H1 (cell line): ENCODE data around the gene PCIF1. TPM values are rescaled to one million over a fixed set of nuclear protein-coding genes. Genes with fewer than 3 reads are reported as not detected.

ENCODE experiments used
- CTCF ChIA-PET: fragments of 300-600 bp; sonication (Branson Sonifier 250); formaldehyde crosslinking; loops from one replicate; lab custom pipeline; 2021; ENCODE audit not compliant: partially characterized antibody; lab: Charles Lee
- POLR2A ChIA-PET: fragments of 300-600 bp; sonication (Branson Sonifier 250); formaldehyde crosslinking; loops from one replicate; lab custom pipeline; 2021; ENCODE audit warnings: inconsistent platforms; ENCODE audit not compliant: partially characterized antibody; lab: Charles Lee
- DNase-seq, 2 experiments: peaks; one replicate each; pipeline versions ENCODE4 v3.0.0 to v3.0.0-alpha.2; 2010 to 2022; ENCODE audit warnings: low spot score in 2 of 2, low read depth in 1 of 2, mixed read lengths in 1 of 2
- FAIRE-seq: peaks from 2 replicates; lab custom pipeline; 2011; peaks lifted over from hg19 to GRCh38; lab: Jason Lieb, UNC
- H2AFZ ChIP-seq: 2 replicates; pipeline ENCODE4 v1.8.1; 2012; ENCODE audit warnings: low read length, inconsistent platforms
- H2AK5ac ChIP-seq: 2 replicates; pipeline ENCODE4 v1.6.1; 2013; ENCODE audit warnings: low read depth, low read length
- H2BK120ac ChIP-seq: replicated peaks from 2 replicates; pipeline ENCODE3; 2013; ENCODE audit warnings: low read depth, low read length, inconsistent platforms
- H2BK12ac ChIP-seq: 2 replicates; pipeline ENCODE4 v1.6.1; 2013; ENCODE audit warnings: low read depth, low read length
- H2BK15ac ChIP-seq: 2 replicates; pipeline ENCODE4 v1.6.1; 2013; ENCODE audit warnings: low read length
- H2BK20ac ChIP-seq: 2 replicates; pipeline ENCODE4 v1.6.1; 2013; ENCODE audit warnings: low read length
- H2BK5ac ChIP-seq: 2 replicates; pipeline ENCODE4 v1.6.1; 2013; ENCODE audit warnings: low read depth, low read length
- H3K14ac ChIP-seq: 2 replicates; pipeline ENCODE4 v1.6.1; 2013; ENCODE audit warnings: inconsistent platforms; ENCODE audit not compliant: insufficient read length
- H3K18ac ChIP-seq: 2 replicates; pipeline ENCODE4 v1.6.1; 2013; ENCODE audit warnings: low read length; ENCODE audit errors: extremely low read depth
- H3K23ac ChIP-seq: 2 replicates; pipeline ENCODE4 v1.6.1; 2013; ENCODE audit warnings: inconsistent platforms; ENCODE audit not compliant: insufficient read length
- H3K23me2 ChIP-seq: 2 replicates; pipeline ENCODE4 v1.6.1; 2013; ENCODE audit warnings: low read depth, low read length
- H3K27ac ChIP-seq: 2 replicates; pipeline ENCODE4 v1.6.1; 2011; ENCODE audit warnings: low read depth, low read length, inconsistent platforms
- H3K27me3 ChIP-seq, 4 experiments: replicated peaks in 1 of 4; 1 replicate in 1 of 4; 2 replicates in 3 of 4; pipeline versions ENCODE4 v1.6.1 to v1.8.1; 2011 to 2013; ENCODE audit warnings: low read length in 3 of 4, mild to moderate bottlenecking in 3 of 4, inconsistent platforms in 2 of 4, mixed read lengths in 2 of 4, moderate library complexity in 1 of 4; ENCODE audit not compliant: control insufficient read depth in 3 of 4, insufficient read depth in 3 of 4; ENCODE audit errors: extremely low read depth in 1 of 4
- H3K36me3 ChIP-seq, 4 experiments: 2 replicates each; pipeline versions ENCODE4 v1.6.1 to v1.8.1; 2011 to 2013; ENCODE audit warnings: mild to moderate bottlenecking in 4 of 4, low read length in 3 of 4, moderate library complexity in 2 of 4, control low read depth in 1 of 4, inconsistent platforms in 1 of 4; ENCODE audit not compliant: insufficient read depth in 4 of 4, control insufficient read depth in 2 of 4
- H3K4ac ChIP-seq: replicated peaks from 2 replicates; pipeline ENCODE3; 2013; ENCODE audit warnings: low read length, low read depth, mixed read lengths, inconsistent platforms; ENCODE audit not compliant: insufficient read length
- H3K4me1 ChIP-seq, 4 experiments: replicated peaks in 1 of 4; 1 replicate in 1 of 4; 2 replicates in 3 of 4; pipeline versions ENCODE4 v1.6.1 to v1.8.1; 2011 to 2013; ENCODE audit warnings: low read length in 3 of 4, inconsistent platforms in 2 of 4, mixed read lengths in 1 of 4; ENCODE audit not compliant: insufficient read depth in 4 of 4, control insufficient read depth in 3 of 4
- H3K4me2 ChIP-seq, 2 experiments: 2 replicates each; pipeline versions ENCODE4 v1.6.1 to v1.8.1; 2011 to 2013; ENCODE audit warnings: low read depth in 2 of 2, low read length in 2 of 2, control low read depth in 1 of 2, inconsistent platforms in 1 of 2, mild to moderate bottlenecking in 1 of 2; ENCODE audit not compliant: insufficient read depth in 1 of 2
- H3K4me3 ChIP-seq, 4 experiments: fragments of 200-600, 300-600 bp in 1 of 4; sonication (generic), shearing (Covaris generic), sonication (Bioruptor Twin) in 1 of 4; 2 replicates each; pipeline versions ENCODE4 v1.5.1 to v1.8.1; 2011 to 2016; ENCODE audit warnings: low read length in 4 of 4, low read depth in 3 of 4, control low read depth in 2 of 4, inconsistent platforms in 2 of 4, mild to moderate bottlenecking in 2 of 4, mixed read lengths in 1 of 4, moderate library complexity in 1 of 4; ENCODE audit not compliant: insufficient read depth in 2 of 4; ENCODE audit errors: extremely low read depth in 1 of 4
- H3K56ac ChIP-seq: replicated peaks from 2 replicates; pipeline ENCODE3; 2013; ENCODE audit warnings: low read depth, mild to moderate bottlenecking, mixed read lengths, low read length, inconsistent platforms; ENCODE audit not compliant: insufficient read length
- H3K79me1 ChIP-seq: 2 replicates; pipeline ENCODE4 v1.6.1; 2013; ENCODE audit warnings: low read depth, low read length, control low read depth
- H3K79me2 ChIP-seq, 2 experiments: 2 replicates each; pipeline versions ENCODE4 v1.6.1 to v1.8.1; 2012 to 2013; ENCODE audit warnings: low read length in 2 of 2, mild to moderate bottlenecking in 2 of 2, inconsistent platforms in 1 of 2; ENCODE audit not compliant: insufficient read depth in 2 of 2, control insufficient read depth in 1 of 2
- H3K9ac ChIP-seq, 4 experiments: replicated peaks in 1 of 4; 1 replicate in 1 of 4; 2 replicates in 3 of 4; pipeline versions ENCODE4 v1.6.1 to v1.8.1; 2011 to 2013; ENCODE audit warnings: low read depth in 3 of 4, low read length in 3 of 4, control low read depth in 2 of 4, mild to moderate bottlenecking in 2 of 4, moderate library complexity in 2 of 4, inconsistent platforms in 1 of 4; ENCODE audit errors: extremely low read depth in 1 of 4
- H3K9me3 ChIP-seq, 2 experiments: 2 replicates each; pipeline versions ENCODE4 v1.6.1 to v1.8.1; 2012 to 2013; ENCODE audit warnings: mild to moderate bottlenecking in 2 of 2, moderate library complexity in 2 of 2, control low read depth in 1 of 2, inconsistent platforms in 1 of 2, low read depth in 1 of 2, low read length in 1 of 2, mixed read lengths in 1 of 2; ENCODE audit not compliant: insufficient read depth in 2 of 2
- H4K20me1 ChIP-seq, 2 experiments: replicated peaks in 1 of 2; 2 replicates each; pipeline versions ENCODE3 to v1.8.1; 2011 to 2013; ENCODE audit warnings: inconsistent platforms in 2 of 2, low read length in 2 of 2, mild to moderate bottlenecking in 1 of 2; ENCODE audit not compliant: insufficient read depth in 2 of 2, control insufficient read depth in 1 of 2
- H4K5ac ChIP-seq: 2 replicates; pipeline ENCODE4 v1.6.1; 2013; ENCODE audit warnings: low read length, low read depth, mixed read lengths, inconsistent platforms; ENCODE audit not compliant: insufficient read length
- H4K8ac ChIP-seq: 2 replicates; pipeline ENCODE4 v1.8.0; 2013; ENCODE audit warnings: mild to moderate bottlenecking, moderate library complexity, low read length, inconsistent platforms; ENCODE audit not compliant: insufficient read depth; ENCODE audit errors: extremely low read depth
- H4K91ac ChIP-seq: replicated peaks from 2 replicates; pipeline ENCODE3; 2013; ENCODE audit warnings: low read length, mixed read lengths, inconsistent platforms; ENCODE audit not compliant: insufficient read length
- ASH2L ChIP-seq: fragments of 200-600, 300-600 bp; sonication (generic); IDR thresholded peaks from one replicate; pipeline ENCODE4 v1.7.1; 2017; ENCODE audit warnings: low read length
- ATF2 ChIP-seq: IDR thresholded peaks from 2 replicates; pipeline ENCODE4 v1.6.1; 2012; ENCODE audit warnings: low read length, inconsistent platforms
- CREB1 ChIP-seq: IDR thresholded peaks from 2 replicates; pipeline ENCODE4 v1.6.1; 2012; ENCODE audit warnings: inconsistent platforms
- HDAC6 ChIP-seq: IDR thresholded peaks from one replicate; pipeline ENCODE4 v1.7.1; 2012; ENCODE audit warnings: low read depth, mild to moderate bottlenecking, inconsistent platforms, low read length, moderate library complexity
- KDM1A ChIP-seq: fragments of 200-600, 300-600 bp; sonication (generic); IDR thresholded peaks from 2 replicates; pipeline ENCODE4 v1.7.1; 2016; ENCODE audit warnings: mild to moderate bottlenecking, low read length, borderline replicate concordance
- RAD21 ChIP-seq, 2 experiments: IDR thresholded peaks in 1 of 2; conservative IDR thresholded peaks in 1 of 2; 2 replicates each; pipeline ENCODE4 v1.6.1; 2011; ENCODE audit warnings: low read depth in 2 of 2, low read length in 2 of 2, improper control_type of control experiment in 1 of 2, inconsistent platforms in 1 of 2, mild to moderate bottlenecking in 1 of 2, moderate library complexity in 1 of 2
- RBBP5 ChIP-seq: IDR thresholded peaks from 2 replicates; pipeline ENCODE4 v1.7.1; 2012; ENCODE audit warnings: low read depth, mild to moderate bottlenecking, inconsistent platforms, low read length, moderate library complexity, borderline replicate concordance
- SAP30 ChIP-seq: fragments of 300-600 bp; sonication (generic); IDR thresholded peaks from 2 replicates; pipeline ENCODE4 v1.7.1; 2012; ENCODE audit warnings: low read length, moderate library complexity, mild to moderate bottlenecking, inconsistent platforms; ENCODE audit not compliant: insufficient read depth, insufficient replicate concordance
- SP2 ChIP-seq: IDR thresholded peaks from 2 replicates; pipeline ENCODE4 v1.6.1; 2012; ENCODE audit warnings: mild to moderate bottlenecking, low read length, inconsistent platforms
- SP4 ChIP-seq: IDR thresholded peaks from 2 replicates; pipeline ENCODE4 v1.6.1; 2012; ENCODE audit warnings: low read length, inconsistent platforms
- SRF ChIP-seq: IDR thresholded peaks from 2 replicates; pipeline ENCODE4 v1.6.1; 2011; ENCODE audit warnings: mild to moderate bottlenecking, low read depth, low read length, moderate library complexity
- YY1 ChIP-seq: IDR thresholded peaks from 2 replicates; pipeline ENCODE4 v1.6.1; 2011; ENCODE audit warnings: low read depth, mild to moderate bottlenecking, low read length
- ZNF274 ChIP-seq: IDR thresholded peaks from 2 replicates; pipeline ENCODE4 v1.7.0; 2012; ENCODE audit warnings: low read length, borderline replicate concordance; ENCODE audit errors: extremely low read depth
- WGBS, 2 experiments: shearing (Covaris generic) in 1 of 2; methylation state at CpG; one replicate each; pipeline versions ENCODE4 v1.1.6 to v1.1.7; 2013 to 2015; ENCODE audit warnings: low lambda C conversion rate in 2 of 2, mixed read lengths in 2 of 2, inconsistent platforms in 1 of 2, low coverage in 1 of 2, missing lambda C conversion rate in 1 of 2; ENCODE audit not compliant: insufficient replicate concordance in 2 of 2, insufficient coverage in 1 of 2, insufficient read length in 1 of 2; ENCODE audit errors: extremely low coverage in 1 of 2, missing lambda C conversion rate in 1 of 2; 5-methylcytosine and 5-hydroxymethylcytosine counted together
- polyA plus RNA-seq, 7 experiments: library from polyadenylated mRNA; depleted of rRNA in 3 of 7; stranded (reverse) in 5 of 7; unstranded in 2 of 7; fragments of >200 nt in 5 of 7; fragments of 200-250 nt in 2 of 7; gene quantifications; 1 replicate in 5 of 7; 2 replicates in 1 of 7; 4 replicates in 1 of 7; pipeline versions ENCODE4 v1.2.1 to v1.2.3, GENCODE V29; 2011 to 2013; ENCODE audit warnings: missing spikeins in 2 of 7, mixed read lengths in 2 of 7
- total RNA-seq: library from RNA; stranded (reverse); fragmentation: NEBNext Ultra II Directional; extraction: Animal tissue kit (Norgen Biotek cat#: 25700); gene quantifications from 2 replicates; pipeline ENCODE4 v1.2.1, GENCODE V29; 2021

The PCIF1 gene
- total and polyA plus RNA-seq, 2 of the 8 experiments (the other 6 are each of a cell fraction or from before 2014, with no cell fraction given) = 30.3 to 30.6 TPM

GRCh38 chr20:45959126-45959525 lies 24.6 kb downstream of the PCIF1 start:
- Histone ChIP-seq H3K79me2 (no peaks in the 10 kb centered on the region), H3K4me2 (no peak overlapping the region), H3K9me3 (no peaks in the 10 kb centered on the region), H2BK15ac (no peak overlapping the region), H3K27me3 (no peaks in the 10 kb centered on the region), H3K4me3 (no peak overlapping the region), H3K4ac (no peak overlapping the region), H3K79me1 (no peaks in the 10 kb centered on the region), H2BK5ac (0 out of 2 replicates have a peak overlapping the region, but pooled peaks have one; percentile 35), H2BK120ac (no peak overlapping the region), H2AK5ac (no peak overlapping the region), H2AFZ (no peak overlapping the region), H4K8ac (no peak overlapping the region), H3K36me3 (peaks cover 13 to 42% (median 28%) of the 10 kb centered on the region in 4 experiments), H4K5ac (no peak overlapping the region), H3K4me1 (no peaks in the 10 kb centered on the region), H2BK20ac (no peak overlapping the region), H3K18ac (no peak overlapping the region), H2BK12ac (no peak overlapping the region), H3K23me2 (no peaks in the 10 kb centered on the region), H3K14ac (no peak overlapping the region), H3K23ac (no peak overlapping the region), H3K27ac (no peak overlapping the region), H4K91ac (no peak overlapping the region), H3K56ac (no peak overlapping the region), H3K9ac (no peak overlapping the region), H4K20me1 (peaks cover 0 to 4% of the 10 kb centered on the region in 2 experiments)
- FAIRE-seq = no peak
- 87% methylated on average over 16 of the region's 16 CpGs; no CpG with 5 or more reads in 1 of the 2 experiments for WGBS, 2 experiments
- CTCF ChIA-PET = interaction anchor here (1.1 to 9.7 kb wide), 4 partner anchors 12 to 160 kb away, joined by 3 to 82 read pairs (median 42); partner anchors contain the start of gene ZNF335
- POLR2A ChIA-PET = interaction anchor here (0.6 to 16.7 kb wide), 8 partner anchors 11 to 62 kb away, joined by 3 to 238 read pairs (median 6); partner anchors contain the start of genes PCIF1 and ZNF335
- no peak for DNase-seq
- no peak for TF ChIP-seq ASH2L
- no peak for TF ChIP-seq KDM1A
- TF ChIP-seq SP4 = no peak
- no peak for TF ChIP-seq YY1
- no peak for TF ChIP-seq ZNF274
- TF ChIP-seq SRF = no peak
- TF ChIP-seq ATF2 = no peak
- no peak for TF ChIP-seq RBBP5
- no peak for TF ChIP-seq RAD21 (IDR thresholded peaks at IDR 0.05 in 1 of 2, conservative IDR thresholded peaks at IDR 0.05 in 1 of 2; ENCODE audit: low read depth in 2 of 2, low read length in 2 of 2)
- no peak for TF ChIP-seq CREB1
- no peak for TF ChIP-seq SP2
- no peak for TF ChIP-seq HDAC6
- TF ChIP-seq SAP30 = no peak
